GM12892 (cell line): ENCODE results near the gene CD52.

Experiments used
- DNase-seq: peaks from one replicate; pipeline ENCODE4 v3.0.0; 2011; ENCODE audit not compliant: insufficient read length
- FAIRE-seq: peaks from 2 replicates; lab custom pipeline; 2011; peaks lifted over from hg19 to GRCh38; lab: Jason Lieb, UNC
- POLR2A ChIP-seq: IDR thresholded peaks from 2 replicates; pipeline ENCODE4 v1.6.1; 2011; ENCODE audit warnings: low read depth, low read length, control low read depth
- POLR2AphosphoS5 ChIP-seq: IDR thresholded peaks from 2 replicates; pipeline ENCODE4 v1.6.1; 2011; ENCODE audit warnings: low read depth, low read length, control low read depth
- TAF1 ChIP-seq: IDR thresholded peaks from 2 replicates; pipeline ENCODE4 v1.6.1; 2011; ENCODE audit warnings: low read depth, mild to moderate bottlenecking, control low read depth, low read length, borderline replicate concordance

Gene CD52

DNA sequence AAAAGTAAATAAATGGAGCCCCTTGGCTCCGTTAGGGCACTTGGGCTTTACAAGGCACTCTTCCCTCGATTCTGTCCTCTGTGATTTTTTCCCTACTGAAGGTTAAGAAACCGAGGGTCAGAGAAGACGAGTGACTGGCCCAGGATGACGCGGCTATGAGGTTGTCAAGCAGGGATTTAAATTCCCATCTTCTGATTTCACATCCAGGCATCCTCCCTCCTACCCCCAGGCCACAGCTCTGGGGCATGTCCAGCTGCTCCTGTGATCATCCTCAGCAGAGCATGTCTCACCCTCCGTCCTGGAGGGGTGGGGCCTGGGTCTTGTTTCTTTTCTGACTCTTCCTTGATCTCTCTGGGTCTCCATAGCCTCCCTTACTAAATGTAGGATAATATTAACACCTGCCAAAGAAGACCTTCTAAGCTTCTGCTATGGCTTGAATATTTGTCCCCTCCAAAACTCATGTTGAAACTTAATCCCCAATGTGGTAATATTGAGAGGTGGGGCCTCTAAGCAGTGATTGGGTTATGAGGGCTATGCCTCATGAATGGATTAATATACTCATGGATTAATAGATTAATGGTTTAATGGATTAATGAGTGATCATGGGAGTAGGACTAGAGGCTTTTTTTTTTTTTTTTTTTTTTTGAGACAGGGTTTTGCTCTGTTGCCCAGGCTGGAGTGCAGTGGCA is 31.6 kb downstream of the CD52 start:
- DNase-seq (no peak), FAIRE-seq (no peak)
- TF ChIP-seq POLR2A (no peak), TAF1 (no peak), POLR2AphosphoS5 (no peak)

DNA sequence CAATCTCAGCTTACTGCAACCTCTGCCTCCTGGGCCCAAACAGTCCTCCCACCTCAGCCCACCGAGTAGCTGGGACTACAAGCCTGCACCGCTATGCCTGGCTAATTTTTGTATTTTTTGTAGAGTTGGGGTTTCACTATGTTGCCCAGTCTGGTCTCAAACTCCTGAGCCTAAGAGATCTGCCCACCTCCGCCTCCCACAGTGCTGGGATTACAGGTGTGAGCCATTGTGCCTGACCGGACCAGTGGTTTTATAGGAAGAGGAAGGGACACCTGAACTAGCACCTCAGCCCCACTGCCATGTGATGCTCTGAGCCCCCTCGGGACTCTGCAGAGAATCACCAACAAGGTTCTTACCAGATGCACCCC is 32.1 kb downstream of the CD52 start:
- TF ChIP-seq TAF1 (no peak), POLR2AphosphoS5 (no peak), POLR2A (no peak)
- no peak for DNase-seq
- no peak for FAIRE-seq

DNA sequence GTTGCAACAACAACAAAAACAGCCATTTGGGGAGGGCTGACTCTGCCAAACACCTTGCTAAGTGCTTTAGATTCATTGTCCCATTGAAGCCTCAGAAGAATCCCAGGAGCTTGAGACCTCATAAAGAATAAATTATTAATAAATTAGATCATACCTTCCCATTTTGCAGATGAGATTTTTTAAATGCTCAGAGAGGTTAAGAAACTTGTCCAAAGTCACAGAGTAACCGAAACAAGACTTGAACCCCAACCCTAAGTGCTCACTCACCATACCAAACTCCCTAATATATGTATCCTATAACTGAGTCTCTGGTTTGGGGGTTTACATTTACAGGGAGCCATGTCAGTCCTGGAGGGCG is 32.6 kb downstream of the CD52 start:
- TF ChIP-seq TAF1, result no peak
- TF ChIP-seq POLR2AphosphoS5, result no peak
- DNase-seq (no peak), FAIRE-seq (no peak)

GRCh38 chr1:26350701-26351589 is 33.2 kb downstream of the CD52 start:
- DNase-seq (no peak), FAIRE-seq (no peak)
- TF ChIP-seq POLR2A (no peak), POLR2AphosphoS5 (no peak), TAF1 (no peak)

GRCh38 chr1:26351590-26352337 is 34.0 kb downstream of the CD52 start:
- TF ChIP-seq POLR2AphosphoS5 (no peak), TAF1 (no peak), POLR2A (no peak)
- DNase-seq (no peak), FAIRE-seq (no peak)

GRCh38 chr1:26352338-26352679 is 34.6 kb downstream of the CD52 start:
- no peak for TF ChIP-seq POLR2A
- TF ChIP-seq TAF1, result no peak
- TF ChIP-seq POLR2AphosphoS5, result no peak
- FAIRE-seq (no peak), DNase-seq (no peak)

DNA sequence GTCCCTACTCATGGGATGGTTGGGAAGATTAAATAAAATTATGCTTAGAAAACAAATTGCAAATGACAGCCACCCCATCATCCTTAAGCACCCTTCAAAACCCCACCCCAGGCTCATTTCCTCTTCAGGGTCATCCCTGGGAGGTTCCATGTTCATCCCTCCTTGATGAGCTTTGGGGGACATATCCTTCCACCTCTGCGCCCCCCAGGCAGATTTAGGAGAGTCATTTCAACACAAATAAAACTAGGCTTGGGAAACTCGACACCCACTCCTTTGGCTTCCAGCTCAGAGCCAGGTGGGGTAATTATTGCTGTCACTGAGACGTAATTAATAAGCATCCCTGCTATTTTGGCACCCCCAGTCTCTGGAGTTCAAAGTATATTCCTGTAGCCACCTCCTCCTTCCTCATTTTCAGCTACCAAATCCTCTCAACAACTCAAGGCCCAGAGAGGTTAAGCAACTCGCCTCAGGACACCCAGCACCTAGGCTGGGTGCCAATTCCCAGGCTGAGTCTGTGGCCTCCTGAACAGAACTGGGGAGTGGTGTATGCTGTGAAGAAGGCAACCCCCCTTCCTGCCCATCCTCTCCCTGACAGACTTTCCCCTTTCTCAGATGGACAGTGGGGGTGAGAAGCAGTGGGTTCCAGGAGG is 35.6 kb downstream of the CD52 start:
- FAIRE-seq, result no peak
- no peak for TF ChIP-seq TAF1
- TF ChIP-seq POLR2A, result no peak
- no peak for TF ChIP-seq POLR2AphosphoS5
- DNase-seq, result no peak

GRCh38 chr1:26353976-26354820 is 36.4 kb downstream of the CD52 start, which contains the start of gene CRYBG2:
Gene CRYBG2 (minus strand): TSS chr1:26354130. CDS start chr1:26346657, 7,473 bp downstream.
- FAIRE-seq (no peak), DNase-seq (no peak)
- TF ChIP-seq TAF1, result no peak
- no peak for TF ChIP-seq POLR2A
- TF ChIP-seq POLR2AphosphoS5, result no peak

DNA sequence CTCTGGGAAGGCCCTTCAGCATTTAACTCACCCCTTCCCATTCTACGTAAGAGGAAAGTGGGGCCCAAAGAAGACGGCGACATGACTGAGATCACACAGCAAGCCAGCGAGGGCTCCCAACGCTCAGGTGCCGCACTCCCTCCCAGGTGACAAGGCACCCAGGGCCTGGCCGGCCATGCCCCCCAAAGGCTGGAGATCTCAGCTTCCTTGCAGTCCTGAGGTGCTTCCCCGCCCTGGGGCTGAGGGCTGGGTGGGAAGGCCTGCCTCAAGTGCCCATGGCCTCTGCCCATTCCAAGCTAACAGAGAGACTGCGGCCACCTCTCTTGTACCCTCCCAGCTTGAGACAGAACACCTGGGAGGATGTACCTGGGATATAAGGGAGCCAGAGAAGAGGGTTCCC is 37.2 kb downstream of the CD52 start:
- no peak for DNase-seq
- TF ChIP-seq POLR2AphosphoS5 (no peak), POLR2A (no peak), TAF1 (no peak)
- FAIRE-seq, result no peak

- TF ChIP-seq POLR2AphosphoS5, result no peak
- no peak for FAIRE-seq
Observed at GRCh38 chr1:26356106-26356505, 38.3 kb downstream of the CD52 start.

DNA sequence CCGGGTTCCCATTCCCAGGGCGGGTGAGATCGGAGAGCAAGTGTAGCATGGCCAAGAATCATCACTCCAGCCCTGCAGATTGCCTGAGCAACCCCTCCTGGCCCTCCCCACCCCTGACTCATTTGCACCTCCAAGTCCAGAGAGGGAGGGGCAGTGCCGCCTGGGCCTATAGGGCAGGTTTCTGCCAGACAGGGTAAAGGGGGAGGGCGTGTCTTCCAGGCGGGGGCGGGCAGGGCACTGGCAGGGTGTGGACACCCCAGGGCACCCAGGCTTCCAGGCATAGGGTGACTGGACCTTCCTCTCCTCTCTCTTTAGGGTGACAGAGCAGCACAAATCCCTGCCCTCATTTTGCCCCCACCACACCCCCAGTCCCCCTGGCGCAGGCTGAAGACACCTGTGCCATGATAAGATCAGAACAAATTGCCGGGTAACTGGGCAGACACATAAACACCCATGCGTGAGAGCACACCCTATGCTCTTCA is 39.4 kb downstream of the CD52 start:
- DNase-seq (no peak), FAIRE-seq (no peak)
- TF ChIP-seq POLR2AphosphoS5 (no peak), POLR2A (no peak), TAF1 (no peak)

More at GRCh38 chr1:26356106-26356505, 38.3 kb downstream of the CD52 start:
- no peak for DNase-seq
